Frontal cortex (tissue), 4 donors: ENCODE measurements around the gene SDCBP2. TPM values are rescaled to one million over a fixed set of nuclear protein-coding genes. Genes with fewer than 3 reads are reported as not detected.

Experiments
- DNase-seq, 2 donors: peaks; one replicate each; pipeline ENCODE4 v3.0.0; 2012; ENCODE audit warnings: low spot score in 2 of 2
- FAIRE-seq: peaks from 2 replicates; lab custom pipeline; 2012; peaks lifted over from hg19 to GRCh38; lab: Jason Lieb, UNC
- total RNA-seq: library from RNA; depleted of rRNA; stranded (reverse); fragments of >200 nt; gene quantifications from one replicate; pipeline ENCODE4 v1.2.3, GENCODE V29; 2014
- donor health status: control.
- donor health status: control.
- donor health status: control.

Gene SDCBP2
- total RNA-seq, 1 donor from 2014 or later = 3.3 TPM

- FAIRE-seq = no peak
- DNase-seq = no peak
Observed at GRCh38 chr20:1300083-1300840, 28.7 kb downstream of the SDCBP2 start.

GRCh38 chr20:1299522-1299921 lies 29.4 kb downstream of the SDCBP2 start:
- FAIRE-seq = no peak
- DNase-seq = no peak

- FAIRE-seq = no peak
- no peak for DNase-seq
Observed at GRCh38 chr20:1298888-1299511, 29.9 kb downstream of the SDCBP2 start.

GRCh38 chr20:1298166-1298565 lies 30.8 kb downstream of the SDCBP2 start:
- FAIRE-seq (no peak), DNase-seq (no peak)

- FAIRE-seq = no peak
- DNase-seq = no peak
Observed at GRCh38 chr20:1297486-1297885, 31.5 kb downstream of the SDCBP2 start.

- FAIRE-seq (no peak), DNase-seq (no peak)
Observed at GRCh38 chr20:1296922-1297321, 32.0 kb downstream of the SDCBP2 start.

GRCh38 chr20:1296117-1296610 lies 32.8 kb downstream of the SDCBP2 start:
- FAIRE-seq = no peak
- DNase-seq = no peak

- DNase-seq (no peak), FAIRE-seq (no peak)
Observed at GRCh38 chr20:1295276-1295930, 33.5 kb downstream of the SDCBP2 start.

- no peak for FAIRE-seq
- no peak for DNase-seq
Observed at GRCh38 chr20:1294497-1294896, 34.4 kb downstream of the SDCBP2 start.

GRCh38 chr20:1293641-1294379 lies 35.1 kb downstream of the SDCBP2 start:
- FAIRE-seq (no peak), DNase-seq (no peak)

GRCh38 chr20:1292620-1293019 lies 36.3 kb downstream of the SDCBP2 start:
- no peak for DNase-seq
- no peak for FAIRE-seq

GRCh38 chr20:1291191-1291741 lies 37.7 kb downstream of the SDCBP2 start:
- no peak for DNase-seq
- FAIRE-seq = no peak

GRCh38 chr20:1287787-1288569 lies 41.0 kb downstream of the SDCBP2 start:
- FAIRE-seq (no peak), DNase-seq (no peak)

- FAIRE-seq (no peak), DNase-seq (no peak)
Observed at GRCh38 chr20:1287306-1287705, 41.6 kb downstream of the SDCBP2 start.

GRCh38 chr20:1286267-1287024 lies 42.5 kb downstream of the SDCBP2 start:
- DNase-seq = no peak
- FAIRE-seq = no peak

GRCh38 chr20:1283522-1284510 lies 45.1 kb downstream of the SDCBP2 start:
- DNase-seq (no peak), FAIRE-seq (no peak)

GRCh38 chr20:1282966-1283365 lies 46.0 kb downstream of the SDCBP2 start:
- DNase-seq (no peak), FAIRE-seq (no peak)
